Upper lobe of right lung (tissue), 1 donor: Measurements from ENCODE around the gene ADGRE1. TPM values are rescaled to one million over a fixed set of nuclear protein-coding genes. Genes with fewer than 3 reads are reported as not detected.

Source experiments
- ATAC-seq: fragments of 200-7000 bp; cut with Tn5 transposase; one replicate; pipeline ENCODE4 v1.9.1; 2020; ENCODE audit warnings: mild to moderate bottlenecking, moderate library complexity
- DNase-seq: peaks from one replicate; pipeline ENCODE4 v3.0.0-alpha.2; 2020
- H3K27ac ChIP-seq: fragments of 200-600 bp; one replicate; pipeline ENCODE4 v1.8.0; 2022
- H3K27me3 ChIP-seq: fragments of 200-600 bp; one replicate; pipeline ENCODE4 v1.8.0; 2022; ENCODE audit warnings: mild to moderate bottlenecking
- H3K36me3 ChIP-seq: fragments of 200-600 bp; one replicate; pipeline ENCODE4 v1.8.0; 2022
- H3K4me1 ChIP-seq: fragments of 200-600 bp; one replicate; pipeline ENCODE4 v1.8.0; 2022
- H3K4me3 ChIP-seq: fragments of 200-600 bp; one replicate; pipeline ENCODE4 v1.8.0; 2022; ENCODE audit warnings: mild to moderate bottlenecking
- H3K9me3 ChIP-seq: fragments of 200-600 bp; one replicate; pipeline ENCODE4 v1.8.0; 2022
- CTCF ChIP-seq: fragments of 200-600 bp; IDR thresholded peaks from one replicate; pipeline ENCODE4 v1.8.0; 2022; ENCODE audit warnings: antibody characterized with exemption
- intact Hi-C: fragments of 100-400 bp; cut with DNase I; formaldehyde crosslinking; loops from one replicate; pipeline ENCODE4 v1.11.0; 2022
- total RNA-seq: library from RNA; stranded (reverse); fragmentation: NEBNext Ultra II Directional; extraction: Animal tissue kit (Norgen Biotek cat#: 25700); gene quantifications from one replicate; pipeline ENCODE4 v1.2.1, GENCODE V29; 2021
- donor health status: DM: no; HTN: yes; CAD: no; lungs with severe emphysema.

ADGRE1 gene
- total RNA-seq, 1 donor from 2014 or later = 1.8 TPM

- Histone ChIP-seq H3K27ac (no peak overlapping the region), H3K27me3 (no peaks in the 10 kb centered on the region), H3K36me3 (no peaks in the 10 kb centered on the region), H3K4me1 (no peaks in the 10 kb centered on the region), H3K4me3 (no peak overlapping the region), H3K9me3 (no peaks in the 10 kb centered on the region)
- DNase-seq (no peak), ATAC-seq (no peak)
- intact Hi-C loops = no loop called here
- TF ChIP-seq CTCF = no peak
These were observed 58.4 kb downstream of the ADGRE1 start for GRCh38 chr19:6945733-6946132.

- TF ChIP-seq CTCF = no peak
- H3K4me1 ChIP-seq = no peaks in the 10 kb centered on the region
- no peak for DNase-seq
- H3K36me3 ChIP-seq = no peaks in the 10 kb centered on the region
- no peaks in the 10 kb centered on the region for H3K9me3 ChIP-seq
- no peaks in the 10 kb centered on the region for H3K27me3 ChIP-seq
- ATAC-seq = peak; percentile 61
- no peak overlapping the region for H3K4me3 ChIP-seq
- intact Hi-C loops = no loop called here
- no peak overlapping the region for H3K27ac ChIP-seq
These were observed 60.4 kb downstream of the ADGRE1 start for GRCh38 chr19:6947745-6948144.

GRCh38 chr19:6948884-6949283 lies 61.5 kb downstream of the ADGRE1 start:
- Histone ChIP-seq H3K27me3 (peaks cover 4% of the 10 kb centered on the region), H3K4me3 (no peak overlapping the region), H3K36me3 (no peaks in the 10 kb centered on the region), H3K27ac (no peak overlapping the region), H3K4me1 (no peaks in the 10 kb centered on the region), H3K9me3 (no peaks in the 10 kb centered on the region)
- TF ChIP-seq CTCF = no peak
- intact Hi-C loops = no loop called here
- no peak for DNase-seq
- no peak for ATAC-seq

- Histone ChIP-seq H3K27me3 (peaks cover 4% of the 10 kb centered on the region), H3K9me3 (no peaks in the 10 kb centered on the region), H3K36me3 (no peaks in the 10 kb centered on the region), H3K27ac (no peak overlapping the region), H3K4me1 (no peaks in the 10 kb centered on the region), H3K4me3 (no peak overlapping the region)
- no peak for DNase-seq
- ATAC-seq = no peak
- intact Hi-C loops = no loop called here
- TF ChIP-seq CTCF = no peak
These were observed 65.6 kb downstream of the ADGRE1 start for GRCh38 chr19:6952956-6953355.

- no peak for ATAC-seq
- TF ChIP-seq CTCF = no peak
These were observed 67.7 kb downstream of the ADGRE1 start for GRCh38 chr19:6955082-6955481.

GRCh38 chr19:6956573-6956972 lies 69.2 kb downstream of the ADGRE1 start:
- no peak overlapping the region for H3K4me3 ChIP-seq
- intact Hi-C loops = no loop called here
- no peak overlapping the region for H3K27ac ChIP-seq
- no peaks in the 10 kb centered on the region for H3K9me3 ChIP-seq
- no peaks in the 10 kb centered on the region for H3K36me3 ChIP-seq
- peaks cover 4% of the 10 kb centered on the region for H3K27me3 ChIP-seq
- DNase-seq (no peak), ATAC-seq (no peak)
- no peak for TF ChIP-seq CTCF
- H3K4me1 ChIP-seq = no peaks in the 10 kb centered on the region

More at GRCh38 chr19:6955082-6955481, 67.7 kb downstream of the ADGRE1 start:
- Histone ChIP-seq H3K4me3 (no peak overlapping the region), H3K9me3 (no peaks in the 10 kb centered on the region), H3K27ac (no peak overlapping the region), H3K36me3 (no peaks in the 10 kb centered on the region), H3K4me1 (no peaks in the 10 kb centered on the region), H3K27me3 (peaks cover 4% of the 10 kb centered on the region)
- no peak for DNase-seq
- intact Hi-C loops = no loop called here
